Stimulated activated CD4-positive, alpha-beta T cell treated with anti-CD3 and anti-CD28 coated beads, TNF-alpha, amount 100 ng/mL, for 24 hours (primary cell): ENCODE measurements around the gene ELF3.
"Not testable (repeated sequence)": the region's sequence is repeated elsewhere in the genome, so short reads cannot be mapped to it uniquely, and the experiment has no call there.

Experiments
- DNase-seq, 3 experiments: peaks; one replicate each; pipeline ENCODE4 v3.0.0-alpha.2; 2020; ENCODE audit warnings: low read depth in 3 of 3

Gene ELF3

DNA sequence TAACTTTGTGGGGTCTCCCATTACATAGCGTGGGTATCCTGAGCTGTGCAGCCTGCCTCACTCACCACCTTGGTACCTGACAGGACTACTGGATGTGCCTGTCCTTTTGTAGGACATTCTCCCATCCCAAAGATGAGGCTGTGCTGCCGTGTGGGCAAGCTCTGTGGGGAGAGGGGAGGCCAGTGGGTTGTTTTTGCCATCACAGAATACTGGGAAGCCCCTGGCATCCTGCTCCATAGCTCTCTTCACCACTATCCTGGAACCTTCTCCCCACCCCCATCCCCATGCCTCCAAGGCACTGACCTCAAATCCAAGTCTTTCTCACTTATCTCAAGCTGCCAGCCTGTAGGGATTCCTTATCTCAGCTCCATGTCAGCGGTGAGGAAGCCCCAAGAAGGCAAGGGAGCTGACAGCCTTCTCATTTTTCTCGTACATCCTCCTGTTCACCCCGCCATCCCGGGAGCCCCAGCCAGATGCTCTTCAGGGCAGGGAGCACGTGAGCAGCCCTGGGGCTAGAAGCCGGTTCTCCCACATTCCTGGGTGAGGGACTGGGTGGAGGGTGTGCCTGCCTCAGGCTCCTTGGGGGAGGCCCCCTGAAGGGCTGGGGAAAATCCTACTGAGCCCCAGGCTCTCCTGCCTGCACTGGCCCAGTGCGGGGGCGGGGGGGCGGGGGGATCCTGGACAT is 2.4 kb upstream of the ELF3 start:
- DNase-seq, result no peak

DNA sequence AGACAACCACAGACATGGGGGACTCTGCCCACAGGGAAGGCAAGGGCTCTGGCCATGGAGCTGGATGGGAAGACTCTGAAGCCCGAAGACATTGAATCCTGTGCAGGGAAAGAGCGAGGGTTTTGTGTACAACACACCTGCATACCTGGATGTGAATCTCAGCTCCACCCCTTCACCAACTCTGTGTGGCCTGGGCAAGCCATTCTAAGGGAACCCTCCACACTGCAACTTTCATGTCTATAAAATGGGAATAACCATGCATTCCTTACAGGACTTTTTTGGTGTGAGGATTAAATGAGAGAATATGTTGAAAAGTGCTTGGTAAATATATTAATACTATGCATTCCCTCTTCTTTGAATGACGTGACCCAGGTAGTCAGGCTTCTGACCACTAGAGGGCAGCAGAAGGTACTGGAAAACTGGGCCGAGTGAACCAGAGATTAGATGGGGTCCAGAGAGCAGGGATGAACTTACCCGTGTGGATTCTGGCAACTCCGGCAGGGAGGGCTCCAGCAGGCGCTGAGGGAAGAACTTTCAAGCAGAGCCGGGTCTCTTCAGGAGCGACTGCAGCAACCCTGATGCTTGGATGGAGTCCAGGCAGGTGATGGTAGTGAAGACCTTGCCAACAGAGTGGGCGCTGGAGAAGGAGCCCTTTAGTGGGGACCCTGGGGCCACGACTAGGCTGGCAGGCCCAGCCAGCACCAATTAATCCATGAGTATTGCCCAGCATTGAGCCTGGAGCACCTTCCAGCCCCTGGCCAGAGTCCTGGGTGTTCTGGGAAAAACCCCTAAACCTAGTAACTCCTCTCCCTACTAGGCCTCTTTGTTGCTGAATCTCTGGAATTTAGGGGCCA is 834 bp upstream of the ELF3 start:
- peak; percentile 44 to 56 (median 45) for DNase-seq

DNA sequence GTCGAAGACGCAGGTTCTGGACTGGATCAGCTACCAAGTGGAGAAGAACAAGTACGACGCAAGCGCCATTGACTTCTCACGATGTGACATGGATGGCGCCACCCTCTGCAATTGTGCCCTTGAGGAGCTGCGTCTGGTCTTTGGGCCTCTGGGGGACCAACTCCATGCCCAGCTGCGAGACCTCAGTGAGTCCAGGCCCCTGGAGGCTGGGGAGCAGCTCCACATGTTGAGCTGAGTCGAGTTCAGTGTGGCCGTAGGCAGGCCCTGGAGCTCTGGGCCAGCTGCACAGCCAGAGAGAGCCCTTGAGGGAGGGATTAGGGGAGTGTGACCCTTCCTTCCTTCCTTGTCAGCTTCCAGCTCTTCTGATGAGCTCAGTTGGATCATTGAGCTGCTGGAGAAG is 1.6 kb downstream of the ELF3 start:
- DNase-seq, result no peak

DNA sequence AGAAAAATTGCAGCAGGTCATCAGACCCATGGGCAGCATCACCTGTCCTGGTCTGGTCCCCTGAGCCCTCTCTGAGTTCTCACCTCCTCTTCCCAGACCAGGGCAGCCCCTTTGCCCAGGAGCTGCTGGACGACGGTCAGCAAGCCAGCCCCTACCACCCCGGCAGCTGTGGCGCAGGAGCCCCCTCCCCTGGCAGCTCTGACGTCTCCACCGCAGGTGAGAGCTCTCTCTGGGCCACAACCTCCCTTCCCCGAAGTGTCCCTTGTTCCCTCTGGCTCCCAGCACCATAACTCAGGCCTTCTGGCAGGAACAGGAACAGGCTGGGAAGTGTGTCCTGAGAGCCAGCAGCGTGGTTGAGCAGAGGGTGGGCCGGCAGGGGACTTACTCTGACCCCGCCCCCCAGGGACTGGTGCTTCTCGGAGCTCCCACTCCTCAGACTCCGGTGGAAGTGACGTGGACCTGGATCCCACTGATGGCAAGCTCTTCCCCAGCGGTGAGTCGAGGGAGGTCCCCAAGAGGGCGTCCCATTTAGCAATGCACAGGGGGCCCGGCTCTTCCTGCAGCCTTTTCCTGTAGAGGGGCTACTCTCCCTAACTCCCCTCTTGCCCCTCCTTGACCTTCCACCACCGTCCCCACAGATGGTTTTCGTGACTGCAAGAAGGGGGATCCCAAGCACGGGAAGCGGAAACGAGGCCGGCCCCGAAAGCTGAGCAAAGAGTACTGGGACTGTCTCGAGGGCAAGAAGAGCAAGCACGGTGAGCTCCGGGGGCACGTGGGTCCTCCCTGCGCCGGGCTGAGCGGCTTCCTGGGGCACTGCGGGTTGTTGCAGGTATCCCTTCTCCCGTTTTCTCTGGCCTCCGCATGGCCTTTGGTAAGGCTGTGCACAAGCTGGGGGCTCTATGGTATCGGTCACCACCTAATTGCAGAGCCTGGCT is 2.4 kb downstream of the ELF3 start:
- DNase-seq, result no peak

DNA sequence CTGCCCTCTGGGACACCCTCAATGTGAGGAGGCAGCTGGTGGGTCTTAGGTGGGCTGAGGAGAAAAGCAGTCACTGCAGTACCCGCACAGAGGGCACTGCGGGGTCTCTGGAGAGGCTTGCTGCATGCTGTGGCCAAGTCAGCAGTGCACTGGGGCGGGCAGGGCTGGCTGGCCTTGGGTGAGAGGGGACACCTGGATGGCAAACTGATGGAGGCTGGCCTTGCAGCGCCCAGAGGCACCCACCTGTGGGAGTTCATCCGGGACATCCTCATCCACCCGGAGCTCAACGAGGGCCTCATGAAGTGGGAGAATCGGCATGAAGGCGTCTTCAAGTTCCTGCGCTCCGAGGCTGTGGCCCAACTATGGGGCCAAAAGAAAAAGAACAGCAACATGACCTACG is 3.2 kb downstream of the ELF3 start:
- DNase-seq, result no peak

DNA sequence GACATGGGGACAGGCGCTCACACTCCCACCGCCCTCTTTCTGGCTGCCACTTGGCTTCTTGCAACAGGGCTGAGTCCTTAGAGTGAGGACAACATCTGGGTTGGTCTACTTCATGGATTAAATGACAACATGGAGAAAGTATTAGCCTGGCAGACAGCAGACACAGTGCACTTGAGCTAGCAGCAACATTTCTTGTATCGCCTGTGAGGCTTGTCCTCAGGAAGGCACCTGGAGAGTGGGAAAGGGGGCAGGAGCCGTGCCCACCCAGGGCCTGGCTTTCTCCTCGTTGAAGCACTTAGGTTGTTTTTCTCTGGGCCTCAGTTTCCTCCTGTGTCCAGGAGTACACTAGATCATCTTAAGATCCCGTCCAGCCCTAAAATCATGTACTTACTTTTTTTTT is 3.7 kb downstream of the ELF3 start:
- no peak for DNase-seq

DNA sequence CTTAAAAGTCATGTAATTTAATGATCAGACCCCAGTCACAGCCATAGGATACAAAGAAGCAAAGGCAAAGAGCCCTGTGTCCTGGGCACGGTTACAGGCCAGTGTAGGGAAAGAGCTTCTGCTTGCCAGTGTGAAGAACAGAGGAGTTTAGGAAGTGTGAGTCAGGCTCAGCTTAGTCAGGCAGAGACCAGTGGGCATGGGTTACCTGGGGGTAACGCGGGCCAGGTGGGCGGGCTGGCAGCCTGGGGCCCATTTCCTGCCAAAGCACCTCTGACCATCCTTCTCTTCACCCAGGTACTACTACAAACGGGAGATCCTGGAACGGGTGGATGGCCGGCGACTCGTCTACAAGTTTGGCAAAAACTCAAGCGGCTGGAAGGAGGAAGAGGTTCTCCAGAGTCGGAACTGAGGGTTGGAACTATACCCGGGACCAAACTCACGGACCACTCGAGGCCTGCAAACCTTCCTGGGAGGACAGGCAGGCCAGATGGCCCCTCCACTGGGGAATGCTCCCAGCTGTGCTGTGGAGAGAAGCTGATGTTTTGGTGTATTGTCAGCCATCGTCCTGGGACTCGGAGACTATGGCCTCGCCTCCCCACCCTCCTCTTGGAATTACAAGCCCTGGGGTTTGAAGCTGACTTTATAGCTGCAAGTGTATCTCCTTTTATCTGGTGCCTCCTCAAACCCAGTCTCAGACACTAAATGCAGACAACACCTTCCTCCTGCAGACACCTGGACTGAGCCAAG is 4.7 kb downstream of the ELF3 start:
- no peak for DNase-seq

DNA sequence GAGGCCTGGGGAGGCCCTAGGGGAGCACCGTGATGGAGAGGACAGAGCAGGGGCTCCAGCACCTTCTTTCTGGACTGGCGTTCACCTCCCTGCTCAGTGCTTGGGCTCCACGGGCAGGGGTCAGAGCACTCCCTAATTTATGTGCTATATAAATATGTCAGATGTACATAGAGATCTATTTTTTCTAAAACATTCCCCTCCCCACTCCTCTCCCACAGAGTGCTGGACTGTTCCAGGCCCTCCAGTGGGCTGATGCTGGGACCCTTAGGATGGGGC is 5.2 kb downstream of the ELF3 start:
- no peak for DNase-seq

DNA sequence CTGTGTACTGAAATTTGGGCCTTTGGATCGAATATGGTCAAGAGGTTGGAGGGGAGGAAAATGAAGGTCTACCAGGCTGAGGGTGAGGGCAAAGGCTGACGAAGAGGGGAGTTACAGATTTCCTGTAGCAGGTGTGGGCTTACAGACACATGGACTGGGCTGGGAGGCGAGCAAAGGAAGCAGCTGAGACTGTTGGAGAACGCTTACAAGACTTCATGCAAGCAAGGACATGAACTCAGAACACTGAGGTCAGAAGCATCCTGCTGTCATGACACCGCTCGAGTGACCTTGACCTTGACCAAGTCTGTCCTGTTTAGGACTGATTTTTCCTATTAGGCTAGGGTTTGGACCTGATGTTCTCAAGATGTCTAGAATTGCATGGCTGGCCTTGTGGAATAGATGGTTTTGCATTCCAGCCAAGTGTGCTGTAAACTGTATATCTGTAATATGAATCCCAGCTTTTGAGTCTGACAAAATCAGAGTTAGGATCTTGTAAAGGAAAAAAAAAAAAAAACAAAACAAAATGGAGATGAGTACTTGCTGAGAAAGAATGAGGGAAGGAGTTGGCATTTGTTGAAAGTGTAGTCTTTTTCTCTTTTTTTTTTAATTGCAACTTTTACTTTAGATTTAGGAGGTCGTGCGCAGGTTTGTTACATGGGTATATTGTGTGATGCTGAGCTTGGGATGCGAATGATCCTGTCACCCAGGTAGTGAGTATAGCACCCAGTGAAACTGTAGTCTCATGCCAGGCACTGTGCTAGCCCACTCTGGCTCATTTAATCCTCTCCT is 5.8 kb downstream of the ELF3 start:
- no peak for DNase-seq

DNA sequence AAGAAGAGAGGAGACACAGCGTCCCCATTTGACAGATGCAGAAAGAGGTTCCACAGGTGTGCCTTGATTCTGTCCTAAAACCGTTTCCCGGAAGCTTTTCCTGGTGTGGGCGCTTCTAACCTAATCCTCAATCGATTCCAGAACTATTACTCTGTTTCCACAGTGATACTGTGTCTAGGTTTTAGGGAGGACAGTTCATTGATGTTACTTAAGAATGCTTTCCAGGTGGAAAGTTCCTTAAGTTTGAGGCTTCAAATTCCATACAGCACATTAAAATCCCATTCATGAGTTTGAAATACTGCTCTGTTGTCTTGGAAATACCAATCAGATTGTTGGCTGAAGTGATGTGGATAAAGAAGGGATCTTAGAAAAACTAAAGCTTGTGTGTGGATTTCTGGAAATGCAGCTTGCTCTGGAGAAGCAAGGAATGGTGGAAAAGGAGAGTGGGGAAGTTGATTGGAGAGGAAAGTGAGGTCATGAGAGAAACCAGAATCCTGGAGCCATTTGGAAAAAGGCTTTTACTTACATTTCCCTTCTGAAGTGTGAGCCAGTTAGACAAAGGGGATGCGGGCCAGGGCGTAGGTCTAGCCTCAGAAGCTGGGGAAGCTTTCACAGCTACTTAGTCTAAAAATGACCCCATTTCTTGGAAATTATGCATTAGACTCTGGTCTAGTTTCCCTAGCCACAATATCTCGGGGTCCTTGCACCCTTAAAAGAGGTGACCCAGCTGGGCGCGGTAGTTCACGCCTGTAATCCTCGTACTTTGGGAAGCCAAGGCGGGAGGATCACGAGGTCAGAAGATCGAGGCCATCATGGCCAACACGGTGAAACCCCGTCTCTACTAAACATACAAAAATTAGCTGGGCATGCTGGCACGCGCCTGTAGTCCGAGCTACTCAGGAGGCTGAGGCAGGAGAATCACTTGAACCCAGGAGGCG is 6.7 kb downstream of the ELF3 start:
- DNase-seq, result no peak

DNA sequence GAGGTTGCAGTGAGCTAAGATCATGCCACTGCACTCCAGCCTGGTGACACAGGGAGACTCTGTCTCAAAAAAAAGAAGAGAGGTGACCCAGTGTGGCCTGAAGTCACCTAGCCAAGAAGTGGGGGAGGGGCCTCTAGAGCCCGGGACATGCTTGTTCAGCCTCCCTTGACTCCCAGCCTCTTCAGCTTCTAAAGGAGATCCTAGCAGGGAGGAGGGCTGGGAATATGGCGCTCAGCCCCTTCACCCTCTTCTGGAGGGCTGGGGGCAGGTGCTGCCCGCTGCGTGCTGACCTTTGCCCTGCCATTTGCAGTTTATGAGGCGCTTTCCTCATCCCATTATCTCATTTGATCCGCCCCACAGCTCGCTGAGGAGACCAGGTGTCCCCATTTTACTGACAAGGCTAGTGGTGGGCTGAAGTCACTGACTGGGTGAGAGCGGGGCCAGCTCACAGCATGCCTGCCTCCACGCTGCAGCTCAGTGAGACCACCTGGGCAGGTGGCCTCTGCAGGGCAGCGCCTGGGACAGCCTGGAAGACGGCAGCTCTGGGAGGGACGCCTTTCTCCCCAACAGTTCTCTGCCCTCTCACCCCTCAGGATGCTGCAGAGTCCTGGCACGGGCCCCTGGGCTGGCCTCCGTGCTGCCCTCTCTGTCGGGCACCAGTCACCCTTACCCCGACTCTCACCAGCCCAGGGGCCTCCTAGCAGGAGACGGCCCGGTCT is 7.5 kb downstream of the ELF3 start:
- DNase-seq, result no peak

DNA sequence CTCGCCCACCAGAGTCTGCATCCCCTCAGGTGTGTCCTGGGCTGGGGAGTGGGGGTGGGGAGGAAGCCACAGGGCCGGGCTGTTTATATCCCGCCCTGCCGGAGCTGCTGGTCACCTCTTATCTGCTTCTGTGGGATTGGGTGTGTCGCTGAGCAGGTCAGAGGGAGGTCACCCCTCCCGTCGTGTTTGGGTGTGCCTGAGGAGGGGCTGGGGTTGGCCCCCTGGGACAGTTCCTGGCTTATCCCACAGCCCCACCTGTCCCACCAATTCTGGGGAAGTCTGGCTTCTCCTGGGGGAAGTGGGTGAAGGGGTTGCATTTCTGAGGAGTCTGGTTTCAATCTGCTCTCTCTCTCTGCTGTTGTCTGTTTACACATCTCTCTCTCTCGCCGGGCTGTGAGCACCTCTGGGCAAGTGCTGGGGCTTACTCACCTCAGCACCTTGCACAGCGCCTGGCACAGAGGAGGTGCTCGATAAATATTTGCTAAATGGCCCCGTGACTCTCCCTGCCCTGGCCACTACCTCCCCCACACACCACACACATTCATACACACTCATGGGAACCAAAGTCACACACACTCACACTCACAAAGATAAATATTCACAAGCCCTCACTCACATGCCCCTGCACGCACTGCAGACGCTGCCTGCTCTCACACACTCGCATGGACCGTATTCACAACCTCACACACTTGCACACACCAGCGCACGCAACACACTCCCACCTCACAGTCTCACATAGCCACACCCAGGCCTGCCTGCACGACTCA is 8.3 kb downstream of the ELF3 start:
- no peak for DNase-seq

DNA sequence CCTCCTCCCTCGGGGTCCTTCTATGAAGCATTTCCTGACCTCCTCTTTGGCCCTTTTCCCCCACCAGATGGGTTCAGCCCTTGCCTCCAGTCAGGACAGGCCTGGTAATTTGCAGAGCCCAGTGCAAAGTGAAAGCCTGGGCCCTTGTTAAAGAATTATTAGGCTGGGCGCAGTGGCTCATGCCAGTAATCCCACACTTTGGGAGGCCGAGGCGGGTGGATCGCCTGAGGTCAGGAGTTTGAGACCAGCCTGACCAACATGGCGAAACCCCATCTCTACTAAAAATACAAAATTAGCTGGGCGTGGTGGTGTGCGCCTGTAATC is 8.8 kb downstream of the ELF3 start:
- not testable (repeated sequence) for DNase-seq

DNA sequence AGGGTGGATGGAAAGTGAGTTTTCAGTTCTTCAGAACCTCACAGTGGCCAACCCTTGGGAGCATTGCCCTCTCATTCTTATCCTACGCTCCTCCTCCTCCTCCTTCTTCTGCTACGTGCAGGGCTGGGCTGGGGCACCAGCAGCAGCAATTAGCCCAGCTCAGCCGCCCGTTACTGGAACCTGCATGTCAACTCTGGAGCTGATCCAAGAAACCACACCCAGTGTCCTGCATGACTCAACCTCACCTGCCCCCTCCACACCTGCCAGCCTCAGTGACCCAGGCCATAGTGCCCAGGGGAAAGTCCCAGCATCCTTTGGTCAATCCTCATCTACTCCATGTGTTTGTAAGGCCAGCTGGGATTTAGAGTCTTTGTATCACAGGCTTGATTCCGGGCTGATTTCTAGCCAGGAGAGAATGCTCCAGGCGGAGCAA is 12.6 kb downstream of the ELF3 start:
- DNase-seq, result no peak

DNA sequence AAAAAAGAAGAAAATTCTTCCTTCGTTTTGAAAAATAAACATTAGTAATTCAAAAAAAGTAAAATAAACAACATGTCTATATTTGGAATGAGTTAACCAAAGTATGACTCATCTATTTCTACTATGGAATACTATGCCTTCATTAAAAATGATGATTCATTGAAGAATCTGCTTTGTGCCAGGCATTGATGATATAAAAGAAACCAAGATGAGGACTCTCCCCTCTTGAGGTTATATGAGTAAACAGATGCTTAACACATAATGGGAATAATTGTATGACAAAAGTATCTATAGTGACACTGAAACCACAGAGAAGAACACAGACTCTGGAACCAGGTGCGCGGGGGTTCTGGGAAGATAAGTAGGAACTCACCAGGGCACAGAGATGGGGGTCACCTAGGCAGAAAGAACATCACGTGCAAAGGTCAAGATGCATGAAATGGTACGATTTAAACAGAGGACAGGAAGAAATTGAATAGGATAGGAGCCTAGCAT is 18.8 kb downstream of the ELF3 start:
- no peak for DNase-seq

DNA sequence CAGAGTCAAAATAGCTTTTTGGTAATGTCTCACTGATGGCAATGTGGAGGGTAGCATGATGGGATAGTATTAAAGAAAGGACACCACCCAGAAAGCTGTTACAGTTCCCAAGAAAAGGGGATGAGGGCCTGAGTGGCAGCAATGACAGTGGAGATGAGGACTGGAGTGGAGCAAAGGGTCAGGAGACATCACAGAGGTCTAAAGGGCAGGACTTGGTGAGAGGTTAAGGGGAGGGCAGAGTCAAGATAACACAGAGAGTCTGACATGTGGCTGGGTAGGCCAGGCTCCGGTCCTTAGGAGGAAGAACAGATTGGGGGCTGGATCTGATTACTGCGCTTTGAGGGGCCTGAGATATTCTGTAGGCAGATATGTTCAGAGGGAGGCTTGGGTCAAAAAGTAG is 19.3 kb downstream of the ELF3 start:
- no peak for DNase-seq

DNA sequence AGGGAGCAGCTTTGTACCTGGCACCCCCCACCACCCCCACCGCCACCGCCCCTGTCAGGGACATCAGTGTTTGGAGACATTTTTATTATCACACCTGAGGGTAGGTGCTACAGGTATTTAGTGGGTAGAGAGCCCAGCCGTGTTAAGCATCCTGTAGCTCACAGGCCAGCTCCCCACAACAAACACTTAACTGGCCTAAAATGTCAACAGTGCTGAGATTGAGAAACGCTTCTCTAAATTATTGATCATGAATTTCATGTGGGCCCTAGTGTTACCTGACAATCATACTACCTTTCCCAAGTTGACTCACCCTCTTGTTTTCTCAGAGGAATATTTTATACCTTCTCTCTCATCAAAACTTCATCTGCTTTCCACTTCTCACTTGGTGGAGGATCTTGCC is 21.4 kb downstream of the ELF3 start:
- no peak for DNase-seq

DNA sequence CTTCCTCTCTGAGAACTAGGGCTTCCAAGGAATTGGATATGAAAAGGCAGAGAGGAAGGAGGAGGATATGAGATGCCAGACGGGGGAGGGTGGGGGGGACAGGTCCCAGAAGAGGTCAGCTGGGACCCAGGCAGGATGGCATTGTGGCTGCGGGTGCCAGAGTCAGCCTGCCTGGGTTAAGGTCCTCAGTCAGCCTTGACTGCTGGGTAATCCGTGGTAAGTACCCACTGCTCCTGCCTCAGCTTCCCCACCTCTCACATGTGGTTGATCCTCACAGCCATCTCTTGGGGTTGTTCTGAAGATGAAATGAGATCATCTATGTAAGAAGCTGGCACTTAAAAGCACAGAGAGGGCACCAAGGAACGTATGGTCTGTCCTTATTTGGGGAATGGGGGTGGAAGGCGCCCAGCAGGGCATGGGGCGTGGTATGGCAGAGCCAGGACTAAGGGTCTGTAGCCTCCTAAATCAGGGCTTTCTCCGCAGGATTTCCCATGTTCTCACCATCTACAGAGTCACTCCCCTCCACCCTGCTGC is 23.8 kb downstream of the ELF3 start:
- no peak for DNase-seq
